ENCODE measurements around the gene NLRP4. TPM values are rescaled to one million over a fixed set of nuclear protein-coding genes. Genes with fewer than 3 reads are reported as not detected.

NLRP4 gene
- not detected for polyA plus RNA-seq (ENCODE audit: insufficient read length in 4 of 4)

DNA sequence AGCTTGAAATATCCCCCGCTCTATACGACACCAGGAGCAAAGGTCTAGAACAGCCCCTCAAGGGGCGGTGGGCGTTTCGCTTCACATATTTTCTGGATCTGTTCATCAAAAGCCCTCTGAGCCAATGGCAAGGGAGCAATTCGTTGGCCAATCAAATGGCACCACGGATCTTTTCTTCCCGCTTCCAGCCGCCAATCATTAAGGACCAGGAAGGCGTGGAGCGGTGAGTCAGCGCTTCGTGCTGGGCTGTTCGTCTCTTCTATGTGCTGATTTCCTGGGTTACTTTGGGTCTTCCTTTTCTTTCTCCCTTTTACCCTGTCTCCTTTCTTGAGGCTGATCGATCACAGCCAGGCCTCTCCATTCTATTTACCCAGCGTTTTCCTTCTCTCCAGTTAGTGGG lies at the start of gene NLRP4:
NLRP4 (plus strand) TSS at position 201 of the 400 bp plus-strand sequence. CDS start 15,541 bp downstream, outside the sequence.
- no peak for DNase-seq (ENCODE audit: low read depth in 4 of 4, low spot score in 3 of 4)

DNA sequence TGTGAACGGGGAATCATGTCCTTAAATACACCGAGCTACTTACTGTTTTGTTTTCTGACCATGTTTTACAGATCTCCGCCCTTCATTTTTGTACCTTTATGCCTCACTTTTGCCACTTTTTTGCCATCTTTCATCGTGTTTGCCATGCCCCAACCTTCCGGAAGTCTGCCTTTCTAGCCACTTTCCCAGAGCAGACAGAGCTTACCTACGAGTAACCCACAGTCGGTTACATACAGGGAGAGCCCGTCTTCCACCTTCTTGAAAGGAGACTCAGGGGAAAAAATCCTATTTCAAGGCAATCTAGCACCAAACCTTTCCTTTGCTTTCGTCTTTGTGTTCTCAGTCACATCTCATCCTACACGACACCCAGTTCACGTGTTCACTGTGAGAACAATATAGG lies 41.3 kb upstream of the NLRP4 start:
- no peak for DNase-seq (ENCODE audit: low read depth in 4 of 4, low spot score in 3 of 4)

GRCh38 chr19:55801416-55801815 lies 34.9 kb upstream of the NLRP4 start:
- DNase-seq (ENCODE audit: low read depth in 4 of 4, low spot score in 3 of 4): no peak

DNA sequence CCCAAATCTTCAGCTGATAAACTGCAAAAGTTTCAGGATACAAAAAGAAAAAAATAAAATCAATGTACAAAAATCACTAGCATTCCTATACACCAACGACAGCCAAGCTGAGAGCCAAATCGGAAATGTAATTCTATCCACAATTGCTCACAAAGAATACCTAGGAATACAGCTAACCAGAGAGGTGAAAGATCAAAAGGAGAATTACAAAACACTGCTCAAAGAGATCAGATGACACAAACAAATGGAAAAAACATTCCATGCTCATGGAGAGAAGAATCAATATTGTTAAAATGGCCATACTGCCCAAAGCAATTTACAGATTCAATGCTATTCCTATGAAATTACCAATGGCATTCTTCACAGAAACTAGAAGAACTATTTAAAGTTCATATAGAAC lies 34.1 kb upstream of the NLRP4 start:
- DNase-seq (ENCODE audit: low read depth in 4 of 4, low spot score in 3 of 4): no peak

DNA sequence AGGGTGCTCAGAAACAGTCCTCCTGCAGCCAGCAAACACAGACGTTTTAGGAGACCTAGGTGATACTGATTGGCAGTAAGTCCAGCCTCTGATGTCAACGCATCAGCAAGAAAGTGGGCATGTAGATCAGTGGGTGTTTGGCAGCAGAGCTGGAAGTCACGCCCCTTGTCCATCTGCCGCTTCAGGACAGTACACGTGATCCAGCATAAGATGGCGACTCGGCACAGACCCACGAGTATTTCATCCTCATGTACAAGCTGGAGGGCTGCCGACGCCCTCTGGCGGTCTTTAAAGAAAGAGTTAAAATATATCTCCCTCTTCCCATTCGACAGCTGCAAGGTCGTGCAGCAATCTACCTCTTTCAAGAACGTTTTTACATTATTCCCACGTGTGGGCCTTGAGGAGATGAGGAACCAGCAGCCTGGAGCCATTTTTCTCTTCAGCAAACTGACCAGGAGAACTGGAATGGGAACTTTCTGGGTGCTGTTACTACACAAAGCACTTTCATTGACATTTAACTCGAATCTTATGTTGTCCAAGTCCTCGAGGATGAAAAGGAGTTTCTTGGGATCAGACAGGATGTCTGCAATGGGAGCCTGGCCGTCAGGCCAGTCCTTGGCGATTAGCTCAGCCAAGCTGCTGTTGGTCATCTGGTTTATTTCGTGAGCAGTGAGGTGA lies 26.8 kb upstream of the NLRP4 start:
- peak in 1 of 4 donors; percentile 10 for DNase-seq (ENCODE audit: low read depth in 4 of 4, low spot score in 3 of 4)

GRCh38 chr19:55811340-55811739 lies 25.0 kb upstream of the NLRP4 start:
- no peak for DNase-seq (ENCODE audit: low read depth in 4 of 4, low spot score in 3 of 4)

DNA sequence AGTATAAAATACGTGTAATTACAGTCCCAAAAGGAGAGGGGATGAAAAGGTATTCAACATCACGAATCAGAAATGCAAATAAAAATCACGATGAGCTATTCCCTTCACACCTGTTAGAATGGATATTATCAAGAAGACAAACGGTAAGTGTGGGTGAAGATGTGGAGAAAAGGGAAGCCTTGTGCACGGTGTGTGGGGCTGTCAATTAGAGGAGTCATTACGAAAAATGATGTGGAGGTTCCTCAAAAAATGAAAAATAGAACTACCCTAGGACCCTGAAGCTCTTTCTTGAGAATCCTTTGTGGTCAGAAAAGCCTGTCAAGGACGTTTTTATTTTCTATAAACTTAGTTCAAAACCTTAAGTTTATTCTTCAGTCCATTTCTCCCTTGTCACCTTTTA lies 23.9 kb upstream of the NLRP4 start:
- DNase-seq (ENCODE audit: low read depth in 4 of 4, low spot score in 3 of 4): no peak

DNA sequence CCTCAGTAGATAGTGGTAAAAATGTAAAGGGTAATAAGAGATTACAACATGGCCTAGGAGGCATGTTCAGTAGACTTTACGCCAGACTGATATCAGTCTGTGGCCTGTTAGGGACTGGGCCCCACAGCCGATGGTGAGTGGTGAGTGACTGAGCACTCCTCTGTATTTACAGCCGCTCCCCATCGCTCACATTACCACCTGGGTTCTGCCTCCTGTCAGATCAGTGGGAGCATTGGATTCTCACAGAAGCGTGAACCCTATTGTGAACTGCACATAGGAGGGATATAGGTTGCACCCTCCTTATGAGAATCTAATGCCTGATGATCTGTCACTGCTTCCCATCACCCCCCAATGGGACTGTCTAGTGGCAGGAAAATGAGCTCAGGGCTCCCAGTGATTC lies 22.4 kb upstream of the NLRP4 start:
- no peak for DNase-seq (ENCODE audit: low read depth in 4 of 4, low spot score in 3 of 4)

DNA sequence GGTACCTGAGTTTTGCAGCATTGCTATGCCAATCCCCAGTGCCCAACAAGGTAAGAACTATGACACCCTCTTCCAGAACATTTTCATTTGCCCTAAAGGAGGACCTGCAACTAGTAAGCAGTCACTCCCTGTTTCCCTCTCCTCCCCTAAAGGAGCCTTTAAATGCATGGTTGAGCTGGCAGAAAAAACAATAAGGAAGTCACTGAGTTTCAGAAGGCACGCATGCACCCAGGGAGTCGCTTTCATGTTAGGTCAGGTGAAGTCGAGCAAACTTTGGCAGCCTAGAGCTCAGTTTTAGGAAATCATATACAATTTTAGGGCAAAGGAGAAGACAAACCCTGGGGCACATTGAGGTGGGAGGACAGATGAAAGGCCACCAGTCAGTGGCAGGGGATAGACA lies 16.3 kb upstream of the NLRP4 start:
- no peak for DNase-seq (ENCODE audit: low read depth in 4 of 4, low spot score in 3 of 4)

GRCh38 chr19:55830656-55831055 lies 5.7 kb upstream of the NLRP4 start:
- no peak for DNase-seq (ENCODE audit: low read depth in 4 of 4, low spot score in 3 of 4)

- DNase-seq (ENCODE audit: low read depth in 4 of 4, low spot score in 3 of 4): no peak
Observed at GRCh38 chr19:55831846-55832245, 4.5 kb upstream of the NLRP4 start, which contains the start of gene NLRP11. TSS of gene NLRP11 (minus strand) at chr19:55831999. CDS start at chr19:55818174, 13,825 bp downstream.

- DNase-seq (ENCODE audit: low read depth in 4 of 4, low spot score in 3 of 4): no peak
Observed at GRCh38 chr19:55832676-55833075, 3.7 kb upstream of the NLRP4 start.

DNA sequence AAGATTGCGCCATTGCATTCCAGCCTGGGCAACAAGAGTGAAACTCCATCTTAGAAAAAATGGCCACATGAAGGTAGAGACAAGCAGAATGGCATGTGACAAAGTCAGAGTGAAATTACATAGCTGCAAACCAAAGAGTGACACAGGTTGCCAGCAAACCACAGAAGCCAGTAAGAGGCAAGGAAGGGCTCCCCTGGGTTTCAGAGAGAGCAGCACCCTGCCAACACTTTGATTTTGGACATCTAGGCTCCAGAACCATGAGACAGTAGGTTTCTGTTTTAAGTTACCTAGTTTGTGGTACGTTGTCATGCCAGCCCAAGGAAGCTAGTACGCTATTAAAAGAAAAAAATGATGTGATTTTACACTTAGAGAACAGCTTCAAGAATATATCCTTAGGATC lies 1.9 kb downstream of the NLRP4 start:
- DNase-seq (ENCODE audit: low read depth in 4 of 4, low spot score in 3 of 4): no peak

GRCh38 chr19:55838906-55839305 lies 2.6 kb downstream of the NLRP4 start:
- DNase-seq (ENCODE audit: low read depth in 4 of 4, low spot score in 3 of 4): no peak

- no peak for DNase-seq (ENCODE audit: low read depth in 4 of 4, low spot score in 3 of 4)
Observed at GRCh38 chr19:55855160-55855559, 18.8 kb downstream of the NLRP4 start.

GRCh38 chr19:55857149-55857548 lies 20.8 kb downstream of the NLRP4 start:
- no peak for DNase-seq (ENCODE audit: low read depth in 4 of 4, low spot score in 3 of 4)

GRCh38 chr19:55857974-55858373 lies 21.6 kb downstream of the NLRP4 start:
- DNase-seq (ENCODE audit: low read depth in 4 of 4, low spot score in 3 of 4): no peak

DNA sequence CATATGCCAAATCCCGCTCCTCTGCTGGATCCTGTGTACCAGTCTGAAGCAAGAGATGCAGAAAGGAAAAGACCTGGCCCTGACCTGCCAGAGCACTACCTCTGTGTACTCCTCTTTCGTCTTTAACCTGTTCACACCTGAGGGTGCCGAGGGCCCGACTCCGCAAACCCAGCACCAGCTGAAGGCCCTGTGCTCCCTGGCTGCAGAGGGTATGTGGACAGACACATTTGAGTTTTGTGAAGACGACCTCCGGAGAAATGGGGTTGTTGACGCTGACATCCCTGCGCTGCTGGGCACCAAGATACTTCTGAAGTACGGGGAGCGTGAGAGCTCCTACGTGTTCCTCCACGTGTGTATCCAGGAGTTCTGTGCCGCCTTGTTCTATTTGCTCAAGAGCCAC lies 22.1 kb downstream of the NLRP4 start:
- no peak for DNase-seq (ENCODE audit: low read depth in 4 of 4, low spot score in 3 of 4)

DNA sequence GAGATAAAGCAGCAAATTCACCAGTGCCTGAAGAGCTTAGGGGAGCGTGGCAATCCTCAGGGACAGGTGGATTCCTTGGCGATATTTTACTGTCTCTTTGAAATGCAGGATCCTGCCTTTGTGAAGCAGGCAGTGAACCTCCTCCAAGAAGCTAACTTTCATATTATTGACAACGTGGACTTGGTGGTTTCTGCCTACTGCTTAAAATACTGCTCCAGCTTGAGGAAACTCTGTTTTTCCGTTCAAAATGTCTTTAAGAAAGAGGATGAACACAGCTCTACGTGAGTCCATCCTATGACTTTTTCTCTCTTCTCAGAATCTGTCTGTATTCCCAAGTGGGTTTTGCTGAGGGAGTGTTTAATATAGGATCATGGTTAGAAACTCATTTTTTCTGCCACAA lies 22.6 kb downstream of the NLRP4 start:
- no peak for DNase-seq (ENCODE audit: low read depth in 4 of 4, low spot score in 3 of 4)

- DNase-seq (ENCODE audit: low read depth in 4 of 4, low spot score in 3 of 4): no peak
Observed at GRCh38 chr19:55866521-55866920, 30.2 kb downstream of the NLRP4 start.

- no peak for DNase-seq (ENCODE audit: low read depth in 4 of 4, low spot score in 3 of 4)
Observed at GRCh38 chr19:55867101-55867500, 30.8 kb downstream of the NLRP4 start.

DNA sequence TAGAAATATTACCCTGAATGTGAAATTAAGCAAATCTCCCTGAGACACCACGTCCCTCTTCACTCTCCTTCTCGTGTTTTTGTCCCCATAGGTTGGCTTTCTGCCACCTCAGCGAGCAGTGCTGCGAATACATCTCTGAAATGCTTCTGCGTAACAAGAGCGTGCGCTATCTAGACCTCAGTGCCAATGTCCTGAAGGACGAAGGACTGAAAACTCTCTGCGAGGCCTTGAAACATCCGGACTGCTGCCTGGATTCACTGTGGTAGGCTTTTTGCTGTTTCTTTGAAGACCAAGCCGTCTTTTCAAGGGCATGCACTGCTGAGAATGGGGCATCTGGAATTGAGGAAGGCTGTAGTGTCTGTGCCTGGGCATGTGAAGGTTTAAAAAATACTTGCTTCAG lies 34.4 kb downstream of the NLRP4 start:
- no peak for DNase-seq (ENCODE audit: low read depth in 4 of 4, low spot score in 3 of 4)

DNA sequence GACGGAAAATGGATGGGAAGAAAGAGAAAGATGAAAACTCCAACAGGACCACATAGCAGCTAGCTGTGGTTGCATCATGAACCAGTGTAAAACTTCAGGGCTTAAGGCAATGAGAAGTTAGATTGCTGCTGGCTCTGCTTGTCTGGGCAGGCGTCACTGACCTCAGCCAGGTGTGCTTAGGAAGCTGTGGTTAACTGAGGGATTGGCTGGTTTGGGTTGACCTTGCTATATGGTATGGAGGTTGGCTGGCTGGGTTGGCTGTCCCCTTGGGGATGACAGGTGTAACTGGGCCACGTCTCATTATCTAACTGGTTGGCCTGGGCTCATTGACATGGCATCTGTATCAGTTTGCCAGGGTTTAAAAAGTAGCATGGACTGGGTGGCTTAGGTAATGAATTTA lies 40.9 kb downstream of the NLRP4 start:
- no peak for DNase-seq (ENCODE audit: low read depth in 4 of 4, low spot score in 3 of 4)
